Breast epithelium (tissue), 3 donors: ENCODE measurements around the gene HAND2.

ENCODE experiments used
- POLR2A ChIP-seq: fragments of 450-650 bp; IDR thresholded peaks from one replicate; pipeline ENCODE4 v1.6.1; 2016; ENCODE audit warnings: antibody characterized with exemption, mild to moderate bottlenecking, moderate library complexity
- TF ChIP-seq, protein P1 (sequence below), 3 donors: fragments of 450-650 bp; IDR thresholded peaks; one replicate each; pipeline ENCODE4 v1.5.1; 2016 to 2017; ENCODE audit warnings: antibody characterized with exemption in 3 of 3, mild to moderate bottlenecking in 3 of 3, moderate library complexity in 3 of 3

DNA sequence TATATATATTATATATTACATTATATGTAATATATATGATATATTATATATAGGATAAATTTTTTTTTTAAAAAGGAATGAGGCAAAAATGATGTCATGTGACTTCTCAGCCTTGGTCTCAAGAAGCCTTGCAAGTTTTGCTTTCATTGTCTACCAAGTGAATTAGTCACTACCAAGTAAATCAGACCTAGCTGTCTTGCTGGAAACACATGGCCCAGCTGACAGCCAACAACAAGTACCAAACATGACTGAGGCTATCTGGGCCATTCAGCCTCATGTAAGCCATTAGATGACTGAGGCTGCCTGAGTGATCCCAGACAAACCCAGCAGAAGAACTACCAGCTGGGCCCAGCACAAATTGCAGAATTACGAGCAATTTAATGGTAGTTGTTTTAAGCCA, 44.9 kb downstream of the HAND2 start:
- TF ChIP-seq POLR2A, result no peak
- TF ChIP-seq, protein P1, sequence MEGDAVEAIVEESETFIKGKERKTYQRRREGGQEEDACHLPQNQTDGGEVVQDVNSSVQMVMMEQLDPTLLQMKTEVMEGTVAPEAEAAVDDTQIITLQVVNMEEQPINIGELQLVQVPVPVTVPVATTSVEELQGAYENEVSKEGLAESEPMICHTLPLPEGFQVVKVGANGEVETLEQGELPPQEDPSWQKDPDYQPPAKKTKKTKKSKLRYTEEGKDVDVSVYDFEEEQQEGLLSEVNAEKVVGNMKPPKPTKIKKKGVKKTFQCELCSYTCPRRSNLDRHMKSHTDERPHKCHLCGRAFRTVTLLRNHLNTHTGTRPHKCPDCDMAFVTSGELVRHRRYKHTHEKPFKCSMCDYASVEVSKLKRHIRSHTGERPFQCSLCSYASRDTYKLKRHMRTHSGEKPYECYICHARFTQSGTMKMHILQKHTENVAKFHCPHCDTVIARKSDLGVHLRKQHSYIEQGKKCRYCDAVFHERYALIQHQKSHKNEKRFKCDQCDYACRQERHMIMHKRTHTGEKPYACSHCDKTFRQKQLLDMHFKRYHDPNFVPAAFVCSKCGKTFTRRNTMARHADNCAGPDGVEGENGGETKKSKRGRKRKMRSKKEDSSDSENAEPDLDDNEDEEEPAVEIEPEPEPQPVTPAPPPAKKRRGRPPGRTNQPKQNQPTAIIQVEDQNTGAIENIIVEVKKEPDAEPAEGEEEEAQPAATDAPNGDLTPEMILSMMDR (IDR thresholded peaks at IDR 0.05), result no peak
